DND-41 (cell line): ENCODE measurements around the gene ATXN2.

Experiments used
- ATAC-seq: fragments of 200-7000 bp; cut with Tn5 transposase; 3 replicates; pipeline ENCODE4 v1.9.1; 2021; ENCODE audit warnings: low read depth; ENCODE audit not compliant: insufficient read depth
- DNase-seq: peaks from one replicate; pipeline ENCODE4 v3.0.0-alpha.2; 2020
- H2AFZ ChIP-seq: 2 replicates; pipeline ENCODE4 v1.6.0; 2012; ENCODE audit warnings: low read depth, low read length
- H3K27ac ChIP-seq: 2 replicates; pipeline ENCODE4 v1.5.1; 2012; ENCODE audit warnings: low read length, inconsistent platforms
- H3K27me3 ChIP-seq: fragments of 200-600 bp; sonication (generic); 2 replicates; pipeline ENCODE4 v1.6.0; 2012; ENCODE audit warnings: low read length, mild to moderate bottlenecking, inconsistent platforms; ENCODE audit not compliant: insufficient read depth, poor library complexity
- H3K36me3 ChIP-seq: 2 replicates; pipeline ENCODE4 v1.5.1; 2012; ENCODE audit warnings: low read length, inconsistent platforms; ENCODE audit not compliant: insufficient read depth
- H3K4me1 ChIP-seq: 2 replicates; pipeline ENCODE4 v1.5.1; 2012; ENCODE audit warnings: mild to moderate bottlenecking, low read length; ENCODE audit not compliant: insufficient read depth
- H3K4me2 ChIP-seq: 2 replicates; pipeline ENCODE4 v1.6.0; 2012; ENCODE audit warnings: mild to moderate bottlenecking, moderate library complexity, low read length, inconsistent platforms; ENCODE audit not compliant: insufficient read depth
- H3K4me3 ChIP-seq, 2 experiments: fragments of 200-600 bp in 1 of 2; shearing (Covaris generic) in 1 of 2; 2 replicates each; pipeline ENCODE4 v1.5.1; 2012 to 2016; ENCODE audit warnings: inconsistent platforms in 2 of 2, low read length in 2 of 2, mild to moderate bottlenecking in 2 of 2, low read depth in 1 of 2, moderate library complexity in 1 of 2
- H3K79me2 ChIP-seq: 2 replicates; pipeline ENCODE4 v1.6.0; 2012; ENCODE audit warnings: low read length, inconsistent platforms; ENCODE audit not compliant: insufficient read depth
- H3K9ac ChIP-seq: 2 replicates; pipeline ENCODE4 v1.6.0; 2012; ENCODE audit warnings: low read depth, mild to moderate bottlenecking, inconsistent platforms, low read length, moderate library complexity
- H3K9me3 ChIP-seq: 2 replicates; pipeline ENCODE4 v1.5.1; 2012; ENCODE audit warnings: low read length, moderate library complexity, mild to moderate bottlenecking, inconsistent platforms; ENCODE audit not compliant: insufficient read depth, severe bottlenecking
- H4K20me1 ChIP-seq: 2 replicates; pipeline ENCODE4 v1.6.0; 2012; ENCODE audit warnings: low read length; ENCODE audit not compliant: insufficient read depth
- CTCF ChIP-seq: IDR thresholded peaks from 2 replicates; pipeline ENCODE4 v1.5.1; 2012; ENCODE audit warnings: borderline replicate concordance, low read length, moderate library complexity, mild to moderate bottlenecking; ENCODE audit not compliant: poor library complexity, severe bottlenecking; ENCODE audit errors: extremely low read depth
- EZH2 ChIP-seq: IDR thresholded peaks from 3 replicates; pipeline ENCODE4 v1.6.1; 2012; ENCODE audit warnings: borderline replicate concordance, low read depth, mild to moderate bottlenecking, moderate library complexity, low read length, inconsistent platforms; ENCODE audit not compliant: severe bottlenecking

The ATXN2 gene

GRCh38 chr12:111419784-111420183 lies 179.3 kb downstream of the ATXN2 start:
- peaks cover 46% of the 10 kb centered on the region for H3K36me3 ChIP-seq
- H4K20me1 ChIP-seq: peaks cover 18% of the 10 kb centered on the region; the same call in 1 of the 2 replicates
- H3K79me2 ChIP-seq: peaks cover 44% of the 10 kb centered on the region

DNA sequence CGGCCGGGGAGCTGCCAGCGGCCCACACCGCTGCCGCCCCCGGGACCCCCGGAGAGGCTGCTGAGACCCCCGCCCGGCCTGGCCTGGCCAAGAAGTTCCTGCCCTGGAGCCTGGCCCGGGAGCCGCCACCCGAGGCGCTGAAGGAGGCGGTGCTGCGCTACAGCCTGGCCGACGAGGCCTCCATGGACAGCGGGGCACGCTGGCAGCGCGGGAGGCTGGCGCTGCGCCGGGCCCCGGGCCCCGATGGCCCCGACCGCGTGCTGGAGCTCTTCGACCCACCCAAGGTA lies 180.6 kb downstream of the ATXN2 start:
- ATAC-seq: no peak
- TF ChIP-seq CTCF (no peak), EZH2 (no peak)
- peaks cover 23% of the 10 kb centered on the region for H4K20me1 ChIP-seq
- no peak overlapping the region for H3K4me3 ChIP-seq
- H3K79me2 ChIP-seq: peaks cover 48% of the 10 kb centered on the region
- no peaks in the 10 kb centered on the region for H3K4me1 ChIP-seq
- no peak overlapping the region for H3K27ac ChIP-seq
- H3K27me3 ChIP-seq: no peaks in the 10 kb centered on the region
- no peak overlapping the region for H2AFZ ChIP-seq
- no peak overlapping the region for H3K4me2 ChIP-seq
- no peaks in the 10 kb centered on the region for H3K9me3 ChIP-seq
- H3K36me3 ChIP-seq: peaks cover 39% of the 10 kb centered on the region
- no peak for DNase-seq
- H3K9ac ChIP-seq: no peak overlapping the region

More at GRCh38 chr12:111419784-111420183, 179.3 kb downstream of the ATXN2 start:
- no peaks in the 10 kb centered on the region for H3K4me1 ChIP-seq
- H3K4me2 ChIP-seq: no peak overlapping the region
- H2AFZ ChIP-seq: no peak overlapping the region
- no peaks in the 10 kb centered on the region for H3K9me3 ChIP-seq
- ATAC-seq: no peak
- H3K27ac ChIP-seq: no peak overlapping the region
- TF ChIP-seq CTCF (no peak), EZH2 (no peak)
- no peaks in the 10 kb centered on the region for H3K27me3 ChIP-seq
- no peak overlapping the region for H3K9ac ChIP-seq
- no peak for DNase-seq
- H3K4me3 ChIP-seq: no peak overlapping the region

GRCh38 chr12:111417784-111418593 lies 181.1 kb downstream of the ATXN2 start:
- H3K9ac ChIP-seq: no peak overlapping the region
- no peaks in the 10 kb centered on the region for H3K9me3 ChIP-seq
- no peaks in the 10 kb centered on the region for H3K4me1 ChIP-seq
- peaks cover 25% of the 10 kb centered on the region for H4K20me1 ChIP-seq
- TF ChIP-seq CTCF: no peak
- TF ChIP-seq EZH2: no peak
- ATAC-seq: no peak
- DNase-seq: no peak
- no peak overlapping the region for H3K4me2 ChIP-seq
- no peak overlapping the region for H3K27ac ChIP-seq
- no peaks in the 10 kb centered on the region for H3K27me3 ChIP-seq
- H3K4me3 ChIP-seq: no peak overlapping the region
- peaks cover 53% of the 10 kb centered on the region for H3K79me2 ChIP-seq
- peaks cover 39% of the 10 kb centered on the region for H3K36me3 ChIP-seq
- no peak overlapping the region for H2AFZ ChIP-seq
